ENCODE data around the gene DOCK4.
"Not testable (repeated sequence)": the region's sequence is repeated elsewhere in the genome, so short reads cannot be mapped to it uniquely, and the experiment has no call there.

Gene DOCK4

GRCh38 chr7:112132051-112132694, 74.0 kb downstream of the DOCK4 start:
- no peak for DNase-seq

GRCh38 chr7:112130729-112131410, 75.3 kb downstream of the DOCK4 start:
- no peak for DNase-seq

GRCh38 chr7:112129655-112130323, 76.4 kb downstream of the DOCK4 start:
- no peak for DNase-seq

GRCh38 chr7:112128461-112129425, 77.5 kb downstream of the DOCK4 start:
- not testable (repeated sequence) for DNase-seq

GRCh38 chr7:112128041-112128440, 78.2 kb downstream of the DOCK4 start:
- DNase-seq, result not testable (repeated sequence)

GRCh38 chr7:112125250-112125649, 80.9 kb downstream of the DOCK4 start:
- DNase-seq, result no peak

- DNase-seq, result no peak
Measured at GRCh38 chr7:112124061-112124766, 82.0 kb downstream of the DOCK4 start.

GRCh38 chr7:112122798-112123197, 83.4 kb downstream of the DOCK4 start:
- DNase-seq, result no peak

GRCh38 chr7:112122144-112122543, 84.1 kb downstream of the DOCK4 start:
- no peak for DNase-seq

- DNase-seq, result no peak
Measured at GRCh38 chr7:112121318-112121717, 84.9 kb downstream of the DOCK4 start.

GRCh38 chr7:112120696-112121217, 85.4 kb downstream of the DOCK4 start:
- no peak for DNase-seq

GRCh38 chr7:112118581-112119566, 87.3 kb downstream of the DOCK4 start:
- no peak for DNase-seq

GRCh38 chr7:112116894-112117293, 89.3 kb downstream of the DOCK4 start:
- no peak for DNase-seq

- DNase-seq, result no peak
Measured at GRCh38 chr7:112116358-112116757, 89.8 kb downstream of the DOCK4 start.

- DNase-seq, result no peak
Measured at GRCh38 chr7:112115880-112116279, 90.3 kb downstream of the DOCK4 start.

- DNase-seq, result no peak
Measured at GRCh38 chr7:112113913-112114575, 92.2 kb downstream of the DOCK4 start.

GRCh38 chr7:112112822-112113255, 93.4 kb downstream of the DOCK4 start:
- no peak for DNase-seq

- no peak for DNase-seq
Measured at GRCh38 chr7:112110651-112111050, 95.5 kb downstream of the DOCK4 start.

GRCh38 chr7:112110175-112110574, 96.0 kb downstream of the DOCK4 start:
- no peak for DNase-seq

- DNase-seq, result no peak
Measured at GRCh38 chr7:112108981-112109380, 97.2 kb downstream of the DOCK4 start.

Data from activated CD4-positive, alpha-beta T cell treated with anti-CD3 and anti-CD28 coated beads, Interleukin-2, amount 50 U/mL, for 1 hour (primary cell).